Lung (tissue), 12 donors: ENCODE data around the gene HSD17B1. TPM values are rescaled to one million over a fixed set of nuclear protein-coding genes. Genes with fewer than 3 reads are reported as not detected.
"Not testable (repeated sequence)": the region's sequence is repeated elsewhere in the genome, so short reads cannot be mapped to it uniquely, and the experiment has no call there.

ENCODE experiments used
- ATAC-seq: fragments of 200-7000 bp; cut with Tn5 transposase; one replicate; pipeline ENCODE4 v1.9.1; 2020; ENCODE audit warnings: moderate number of reproducible peaks; ENCODE audit not compliant: insufficient read depth, low FRiP score
- DNase-seq, 3 donors: peaks; one replicate each; pipeline ENCODE4 v3.0.0-alpha.2; 2013 to 2017
- H3K27ac ChIP-seq, 2 donors: one replicate each; pipeline ENCODE4 v1.5.1; 2013; ENCODE audit warnings: mild to moderate bottlenecking in 2 of 2, moderate library complexity in 2 of 2, control low read depth in 1 of 2, inconsistent platforms in 1 of 2, low read depth in 1 of 2, low read length in 1 of 2
- H3K27me3 ChIP-seq, 3 donors: one replicate each; pipeline ENCODE4 v1.5.1; 2013; ENCODE audit warnings: low read length in 2 of 3; ENCODE audit not compliant: control insufficient read depth in 3 of 3, insufficient read depth in 3 of 3
- H3K36me3 ChIP-seq, 4 donors: one replicate each; pipeline ENCODE4 v1.5.1; 2013; ENCODE audit warnings: low read length in 4 of 4, mild to moderate bottlenecking in 1 of 4, moderate library complexity in 1 of 4; ENCODE audit not compliant: control insufficient read depth in 4 of 4, insufficient read depth in 4 of 4
- H3K4me1 ChIP-seq, 5 donors: one replicate each; pipeline ENCODE4 v1.5.1; 2013; ENCODE audit warnings: low read length in 5 of 5, mild to moderate bottlenecking in 2 of 5, moderate library complexity in 1 of 5; ENCODE audit not compliant: control insufficient read depth in 5 of 5, insufficient read depth in 5 of 5
- H3K4me3 ChIP-seq: one replicate; pipeline ENCODE4 v1.5.1; 2013; ENCODE audit warnings: mild to moderate bottlenecking, control low read depth, moderate library complexity
- H3K9ac ChIP-seq, 2 donors: one replicate each; pipeline ENCODE4 v1.5.1; 2013; ENCODE audit warnings: low read length in 2 of 2, control low read depth in 1 of 2; ENCODE audit not compliant: insufficient read depth in 1 of 2
- H3K9me3 ChIP-seq, 4 donors: one replicate each; pipeline ENCODE4 v1.5.1; 2013; ENCODE audit warnings: low read length in 3 of 4, mild to moderate bottlenecking in 1 of 4, moderate library complexity in 1 of 4; ENCODE audit not compliant: control insufficient read depth in 4 of 4, insufficient read depth in 3 of 4
- WGBS, 2 donors: extraction: QIAGEN DNeasy Blood & Tissue Kit; methylation state at CpG; one replicate each; pipeline ENCODE4 v1.1.7; 2013; 5-methylcytosine and 5-hydroxymethylcytosine counted together
- polyA plus RNA-seq, 2 donors: library from polyadenylated mRNA; stranded (reverse); fragments of 200-250 nt; gene quantifications; one replicate each; pipeline ENCODE4 v1.2.1, GENCODE V29; 2013
- total RNA-seq, 2 donors: library from RNA; depleted of rRNA in 1 of 2; stranded (reverse); fragments of >200 nt in 1 of 2; gene quantifications; one replicate each; pipeline ENCODE4 v1.2.1, GENCODE V29; 2014 to 2021
- TF ChIP-seq, protein P1 (sequence below): IDR thresholded peaks from 2 replicates; pipeline ENCODE4 v1.5.1; 2012; ENCODE audit warnings: mild to moderate bottlenecking; ENCODE audit errors: control extremely low read depth, extremely low read depth
- donor health status: control.
- donor health status: control.
- donor health status: Bipolar disorder and iron deficiency.
- donor health status: healthy.
- donor health status: DM: yes; HTN: yes; CAD: no.

HSD17B1 gene
- total and polyA plus RNA-seq, 4 donors, result 0.98 to 2.4 (median 1.6) TPM

DNA sequence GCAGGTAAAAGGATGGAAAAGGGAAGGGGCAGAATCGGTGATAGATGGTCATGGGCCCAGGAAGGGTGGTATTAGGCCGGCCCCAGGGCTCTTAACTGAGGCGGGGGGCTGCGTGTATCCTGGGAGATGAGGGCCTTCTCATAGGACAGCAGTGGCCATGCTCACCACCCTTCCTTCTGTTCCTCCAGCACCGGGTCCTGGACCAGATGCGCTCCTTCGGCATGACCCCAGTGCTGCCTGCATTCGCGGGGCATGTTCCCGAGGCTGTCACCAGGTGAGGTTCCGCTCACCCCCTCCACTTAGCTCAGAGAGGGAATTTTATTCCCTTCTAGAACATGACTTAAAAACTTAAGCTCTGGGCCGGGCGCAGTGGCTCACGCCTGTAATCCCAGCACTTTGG, 14.2 kb upstream of the HSD17B1 start:
- Histone ChIP-seq H3K9me3 (no peaks in the 10 kb centered on the region), H3K9ac (no peak overlapping the region), H3K27me3 (no peaks in the 10 kb centered on the region), H3K36me3 (peaks cover 3 to 38% (median 6%) of the 10 kb centered on the region in 4 donors), H3K27ac (no peak overlapping the region), H3K4me3 (no peak overlapping the region), H3K4me1 (peaks cover 0 to 18% (median 2%) of the 10 kb centered on the region in 5 donors)
- DNase-seq (no peak), ATAC-seq (no peak)
- TF ChIP-seq, protein P1, sequence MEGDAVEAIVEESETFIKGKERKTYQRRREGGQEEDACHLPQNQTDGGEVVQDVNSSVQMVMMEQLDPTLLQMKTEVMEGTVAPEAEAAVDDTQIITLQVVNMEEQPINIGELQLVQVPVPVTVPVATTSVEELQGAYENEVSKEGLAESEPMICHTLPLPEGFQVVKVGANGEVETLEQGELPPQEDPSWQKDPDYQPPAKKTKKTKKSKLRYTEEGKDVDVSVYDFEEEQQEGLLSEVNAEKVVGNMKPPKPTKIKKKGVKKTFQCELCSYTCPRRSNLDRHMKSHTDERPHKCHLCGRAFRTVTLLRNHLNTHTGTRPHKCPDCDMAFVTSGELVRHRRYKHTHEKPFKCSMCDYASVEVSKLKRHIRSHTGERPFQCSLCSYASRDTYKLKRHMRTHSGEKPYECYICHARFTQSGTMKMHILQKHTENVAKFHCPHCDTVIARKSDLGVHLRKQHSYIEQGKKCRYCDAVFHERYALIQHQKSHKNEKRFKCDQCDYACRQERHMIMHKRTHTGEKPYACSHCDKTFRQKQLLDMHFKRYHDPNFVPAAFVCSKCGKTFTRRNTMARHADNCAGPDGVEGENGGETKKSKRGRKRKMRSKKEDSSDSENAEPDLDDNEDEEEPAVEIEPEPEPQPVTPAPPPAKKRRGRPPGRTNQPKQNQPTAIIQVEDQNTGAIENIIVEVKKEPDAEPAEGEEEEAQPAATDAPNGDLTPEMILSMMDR, result no peak
- WGBS, 2 donors, result 96% methylated on average over 14 of the region's 14 CpGs

DNA sequence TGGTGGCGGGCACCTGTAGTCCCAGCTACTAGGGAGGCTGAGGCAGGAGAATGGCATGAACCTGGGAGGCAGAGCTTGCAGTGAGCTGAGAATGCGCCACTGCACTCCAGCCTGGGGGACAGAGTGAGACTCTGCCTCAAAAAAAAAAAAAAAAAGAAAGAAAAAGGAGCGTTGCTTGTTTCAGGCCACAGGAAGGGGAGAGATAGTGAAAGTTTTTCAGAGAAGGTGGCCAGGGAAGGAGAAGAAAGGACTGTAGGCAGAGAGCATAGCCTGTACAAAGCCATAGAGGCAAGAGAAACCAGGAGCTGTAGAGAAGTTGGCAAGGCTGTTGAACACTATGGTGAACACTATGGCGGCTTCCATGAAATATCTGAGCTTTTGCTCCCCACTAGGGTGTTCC, 12.2 kb upstream of the HSD17B1 start:
- not testable (repeated sequence) for H3K27me3 ChIP-seq, H3K4me3 ChIP-seq, DNase-seq, H3K9me3 ChIP-seq, H3K27ac ChIP-seq, ATAC-seq, H3K9ac ChIP-seq
- Histone ChIP-seq H3K36me3 (peaks cover 5 to 50% (median 9%) of the 10 kb centered on the region in 4 donors), H3K4me1 (peaks cover 0 to 10% (median 0%) of the 10 kb centered on the region in 5 donors)
- 85 to 93% methylated on average over 4 of the region's 4 CpGs for WGBS, 2 donors

DNA sequence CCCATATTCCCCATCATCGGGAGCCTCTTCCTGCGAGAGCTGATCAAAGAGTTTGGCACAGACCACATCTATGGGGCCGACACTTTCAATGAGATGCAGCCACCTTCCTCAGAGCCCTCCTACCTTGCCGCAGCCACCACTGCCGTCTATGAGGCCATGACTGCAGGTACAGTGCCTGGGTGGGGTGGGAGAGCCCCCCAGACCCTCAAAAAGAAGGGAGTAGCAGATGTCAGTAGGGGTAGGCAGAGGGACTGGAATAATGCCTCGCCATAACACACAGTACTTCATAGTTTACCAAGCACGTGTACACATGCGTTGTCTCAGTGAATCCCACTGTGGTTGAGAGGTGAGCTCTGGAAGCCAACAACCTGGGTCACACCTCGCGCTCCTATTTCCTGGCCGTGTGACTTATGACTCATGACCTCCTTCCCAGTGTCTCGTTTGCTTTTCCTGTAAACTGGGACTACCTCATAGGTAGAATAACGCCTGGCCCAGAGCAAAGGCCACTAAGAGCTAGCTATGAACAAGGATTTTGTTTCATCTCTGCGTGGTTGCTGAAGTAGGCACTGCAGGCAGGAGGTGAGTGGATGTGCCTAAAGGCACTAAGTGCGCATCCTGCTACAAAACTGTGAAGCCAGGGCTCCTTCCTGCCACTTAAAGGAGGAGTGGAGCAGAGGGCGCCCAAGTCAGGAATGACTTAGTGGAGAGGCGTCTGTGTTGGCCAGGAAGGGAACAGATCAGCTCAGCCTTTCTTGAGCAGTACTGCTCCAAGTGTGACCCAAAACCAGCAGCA, 11.5 kb upstream of the HSD17B1 start:
- Histone ChIP-seq H3K27me3 (no peaks in the 10 kb centered on the region), H3K27ac (peak overlapping the region in 1 of 2 donors; percentile 37), H3K4me1 (peaks cover 0 to 8% (median 0%) of the 10 kb centered on the region in 5 donors), H3K36me3 (peaks cover 5 to 50% (median 9%) of the 10 kb centered on the region in 4 donors), H3K9ac (no peak overlapping the region), H3K4me3 (no peak overlapping the region), H3K9me3 (no peaks in the 10 kb centered on the region)
- TF ChIP-seq, protein P1, result no peak
- ATAC-seq (no peak), DNase-seq (no peak)
- WGBS, 2 donors, result 79 to 87% methylated on average over 16 to 17 of the region's 17 CpGs

DNA sequence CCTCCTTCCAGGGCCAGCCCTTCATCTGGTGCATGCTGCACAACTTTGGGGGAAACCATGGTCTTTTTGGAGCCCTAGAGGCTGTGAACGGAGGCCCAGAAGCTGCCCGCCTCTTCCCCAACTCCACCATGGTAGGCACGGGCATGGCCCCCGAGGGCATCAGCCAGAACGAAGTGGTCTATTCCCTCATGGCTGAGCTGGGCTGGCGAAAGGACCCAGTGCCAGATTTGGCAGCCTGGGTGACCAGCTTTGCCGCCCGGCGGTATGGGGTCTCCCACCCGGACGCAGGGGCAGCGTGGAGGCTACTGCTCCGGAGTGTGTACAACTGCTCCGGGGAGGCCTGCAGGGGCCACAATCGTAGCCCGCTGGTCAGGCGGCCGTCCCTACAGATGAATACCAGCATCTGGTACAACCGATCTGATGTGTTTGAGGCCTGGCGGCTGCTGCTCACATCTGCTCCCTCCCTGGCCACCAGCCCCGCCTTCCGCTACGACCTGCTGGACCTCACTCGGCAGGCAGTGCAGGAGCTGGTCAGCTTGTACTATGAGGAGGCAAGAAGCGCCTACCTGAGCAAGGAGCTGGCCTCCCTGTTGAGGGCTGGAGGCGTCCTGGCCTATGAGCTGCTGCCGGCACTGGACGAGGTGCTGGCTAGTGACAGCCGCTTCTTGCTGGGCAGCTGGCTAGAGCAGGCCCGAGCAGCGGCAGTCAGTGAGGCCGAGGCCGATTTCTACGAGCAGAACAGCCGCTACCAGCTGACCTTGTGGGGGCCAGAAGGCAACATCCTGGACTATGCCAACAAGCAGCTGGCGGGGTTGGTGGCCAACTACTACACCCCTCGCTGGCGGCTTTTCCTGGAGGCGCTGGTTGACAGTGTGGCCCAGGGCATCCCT, 9.3 kb upstream of the HSD17B1 start:
- 93 to 96% methylated on average over 39 of the region's 39 CpGs for WGBS, 2 donors
- TF ChIP-seq, protein P1, result no peak
- no peaks in the 10 kb centered on the region for H3K9me3 ChIP-seq
- no peak overlapping the region for H3K27ac ChIP-seq
- ATAC-seq (no peak), DNase-seq (no peak)
- peaks cover 0 to 2% (median 0%) of the 10 kb centered on the region in 5 donors for H3K4me1 ChIP-seq
- no peaks in the 10 kb centered on the region for H3K27me3 ChIP-seq
- H3K4me3 ChIP-seq, result no peak overlapping the region
- H3K9ac ChIP-seq, result no peak overlapping the region
- peaks cover 5 to 47% (median 9%) of the 10 kb centered on the region in 4 donors for H3K36me3 ChIP-seq
